ENCODE results near the gene MUC2. TPM values are rescaled to one million over a fixed set of nuclear protein-coding genes. Genes with fewer than 3 reads are reported as not detected.

MUC2 gene
- total RNA-seq, 1 experiment from 2014 or later = 0.26 TPM

DNA sequence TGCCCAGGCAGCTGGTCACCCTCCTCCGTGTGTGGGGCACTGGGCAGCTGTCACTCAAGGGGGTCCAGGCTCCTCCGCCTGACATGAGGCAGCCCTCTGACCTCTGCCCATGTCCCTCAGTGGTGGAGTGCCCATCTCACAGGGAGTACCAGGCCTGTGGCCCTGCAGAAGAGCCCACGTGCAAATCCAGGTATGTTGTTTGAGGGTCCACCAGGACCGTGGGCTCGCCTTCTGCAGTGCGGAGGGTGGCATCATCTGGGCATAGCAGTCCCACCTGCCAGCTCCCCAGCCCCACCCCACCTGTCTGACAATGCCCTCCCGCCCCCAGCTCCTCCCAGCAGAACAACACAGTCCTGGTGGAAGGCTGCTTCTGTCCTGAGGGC is 30.5 kb downstream of the MUC2 start:
- H3K27me3 ChIP-seq (ENCODE audit: low read length) = no peaks in the 10 kb centered on the region
- intact Hi-C loops (cut with micrococcal nuclease) = no loop called here
- no peaks in the 10 kb centered on the region for H3K36me3 ChIP-seq (ENCODE audit: low read depth, low read length)
- no peak overlapping the region for H3K27ac ChIP-seq (ENCODE audit: low read length)
- CTCF ChIA-PET = no interaction called here
- H3K4me3 ChIP-seq (ENCODE audit: low read length) = no peak overlapping the region
- no peak overlapping the region for H3K4me2 ChIP-seq (ENCODE audit: low read length)
- DNase-seq (no peak), ATAC-seq (no peak)
- H3K9ac ChIP-seq (ENCODE audit: low read length) = no peak overlapping the region
- no peaks in the 10 kb centered on the region for H3K9me2 ChIP-seq (replicated peaks; ENCODE audit: low read length)
- H3K79me2 ChIP-seq (ENCODE audit: low read length) = no peaks in the 10 kb centered on the region
- no peaks in the 10 kb centered on the region for H3F3A ChIP-seq (ENCODE audit: low read length, unreplicated experiment)
- no peak overlapping the region for H2AFZ ChIP-seq (ENCODE audit: low read length)
- no TSS peak for BruUV-seq (replicated peaks)
- no peaks in the 10 kb centered on the region for H3K9me3 ChIP-seq (ENCODE audit: low read length)
- POLR2A ChIA-PET (ENCODE audit: unreplicated experiment) = no interaction called here
- no peaks in the 10 kb centered on the region for H3K4me1 ChIP-seq (ENCODE audit: insufficient read depth, low read length)
- no peaks in the 10 kb centered on the region for H4K20me1 ChIP-seq (ENCODE audit: low read length)
- TF ChIP-seq, protein P1, sequence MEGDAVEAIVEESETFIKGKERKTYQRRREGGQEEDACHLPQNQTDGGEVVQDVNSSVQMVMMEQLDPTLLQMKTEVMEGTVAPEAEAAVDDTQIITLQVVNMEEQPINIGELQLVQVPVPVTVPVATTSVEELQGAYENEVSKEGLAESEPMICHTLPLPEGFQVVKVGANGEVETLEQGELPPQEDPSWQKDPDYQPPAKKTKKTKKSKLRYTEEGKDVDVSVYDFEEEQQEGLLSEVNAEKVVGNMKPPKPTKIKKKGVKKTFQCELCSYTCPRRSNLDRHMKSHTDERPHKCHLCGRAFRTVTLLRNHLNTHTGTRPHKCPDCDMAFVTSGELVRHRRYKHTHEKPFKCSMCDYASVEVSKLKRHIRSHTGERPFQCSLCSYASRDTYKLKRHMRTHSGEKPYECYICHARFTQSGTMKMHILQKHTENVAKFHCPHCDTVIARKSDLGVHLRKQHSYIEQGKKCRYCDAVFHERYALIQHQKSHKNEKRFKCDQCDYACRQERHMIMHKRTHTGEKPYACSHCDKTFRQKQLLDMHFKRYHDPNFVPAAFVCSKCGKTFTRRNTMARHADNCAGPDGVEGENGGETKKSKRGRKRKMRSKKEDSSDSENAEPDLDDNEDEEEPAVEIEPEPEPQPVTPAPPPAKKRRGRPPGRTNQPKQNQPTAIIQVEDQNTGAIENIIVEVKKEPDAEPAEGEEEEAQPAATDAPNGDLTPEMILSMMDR (conservative IDR thresholded peaks at IDR 0.05; ENCODE audit: low read depth, low read length) = no peak

- Histone ChIP-seq H3K9me3 (ENCODE audit: low read length) (no peaks in the 10 kb centered on the region), H3K27ac (ENCODE audit: low read length) (no peak overlapping the region), H3K4me1 (ENCODE audit: insufficient read depth, low read length) (no peaks in the 10 kb centered on the region), H3K4me2 (ENCODE audit: low read length) (no peak overlapping the region), H3K27me3 (ENCODE audit: low read length) (no peaks in the 10 kb centered on the region), H3K9me2 (replicated peaks; ENCODE audit: low read length) (no peaks in the 10 kb centered on the region), H3K36me3 (ENCODE audit: low read depth, low read length) (no peaks in the 10 kb centered on the region), H3K9ac (ENCODE audit: low read length) (no peak overlapping the region), H3K4me3 (ENCODE audit: low read length) (no peak overlapping the region), H3K79me2 (ENCODE audit: low read length) (no peaks in the 10 kb centered on the region), H2AFZ (ENCODE audit: low read length) (no peak overlapping the region), H4K20me1 (ENCODE audit: low read length) (no peaks in the 10 kb centered on the region), H3F3A (ENCODE audit: low read length, unreplicated experiment) (no peaks in the 10 kb centered on the region)
- TF ChIP-seq EZH2 (IDR thresholded peaks at IDR 0.05; ENCODE audit: low read length, unreplicated experiment) (no peak), EZH2phosphoT487 (IDR thresholded peaks at IDR 0.05; ENCODE audit: borderline replicate concordance, low read length) (no peak)
- TF ChIP-seq, protein P1 (conservative IDR thresholded peaks at IDR 0.05; ENCODE audit: low read depth, low read length) = no peak
- DNase-seq = no peak
- ChIA-PET POLR2A (ENCODE audit: unreplicated experiment) (no interaction called here), CTCF (no interaction called here)
- no peak for ATAC-seq
- BruUV-seq (replicated peaks) = no TSS peak
- intact Hi-C loops (cut with micrococcal nuclease) = no loop called here
Measured at GRCh38 chr11:1106387-1106786, 31.7 kb downstream of the MUC2 start.

GRCh38 chr11:1107316-1108245 is 32.9 kb downstream of the MUC2 start:
- H3K9ac ChIP-seq (ENCODE audit: low read length) = no peak overlapping the region
- H3F3A ChIP-seq (ENCODE audit: low read length, unreplicated experiment) = no peaks in the 10 kb centered on the region
- H3K4me3 ChIP-seq (ENCODE audit: low read length) = no peak overlapping the region
- H3K4me2 ChIP-seq (ENCODE audit: low read length) = no peak overlapping the region
- TF ChIP-seq EZH2 (IDR thresholded peaks at IDR 0.05; ENCODE audit: low read length, unreplicated experiment) = no peak
- TF ChIP-seq EZH2phosphoT487 (IDR thresholded peaks at IDR 0.05; ENCODE audit: borderline replicate concordance, low read length) = no peak
- TF ChIP-seq, protein P1 (conservative IDR thresholded peaks at IDR 0.05; ENCODE audit: low read depth, low read length) = no peak
- ChIA-PET CTCF (no interaction called here), POLR2A (ENCODE audit: unreplicated experiment) (no interaction called here)
- H3K79me2 ChIP-seq (ENCODE audit: low read length) = no peaks in the 10 kb centered on the region
- H3K9me3 ChIP-seq (ENCODE audit: low read length) = no peaks in the 10 kb centered on the region
- ATAC-seq (no peak), DNase-seq (no peak)
- H3K27ac ChIP-seq (ENCODE audit: low read length) = no peak overlapping the region
- no peaks in the 10 kb centered on the region for H3K27me3 ChIP-seq (ENCODE audit: low read length)
- no peaks in the 10 kb centered on the region for H4K20me1 ChIP-seq (ENCODE audit: low read length)
- H3K36me3 ChIP-seq (ENCODE audit: low read depth, low read length) = no peaks in the 10 kb centered on the region
- BruUV-seq (replicated peaks) = no TSS peak
- intact Hi-C loops (cut with micrococcal nuclease) = no loop called here
- H3K4me1 ChIP-seq (ENCODE audit: insufficient read depth, low read length) = no peaks in the 10 kb centered on the region
- no peaks in the 10 kb centered on the region for H3K9me2 ChIP-seq (replicated peaks; ENCODE audit: low read length)
- no peak overlapping the region for H2AFZ ChIP-seq (ENCODE audit: low read length)

Data from PC-3 (cell line).